ENCODE results near the gene SPINT2. TPM values are rescaled to one million over a fixed set of nuclear protein-coding genes. Genes with fewer than 3 reads are reported as not detected.
"Not testable (repeated sequence)": the region's sequence is repeated elsewhere in the genome, so short reads cannot be mapped to it uniquely, and the experiment has no call there.

SPINT2 gene
- total RNA-seq, 1 experiment from 2014 or later, result 442 TPM

- Histone ChIP-seq H3K4me2 (ENCODE audit: low read length) (peak overlapping the region; percentile 98), H3K4me3 (ENCODE audit: low read length) (peak overlapping the region; percentile 91), H2AFZ (ENCODE audit: low read length) (peak overlapping the region; percentile 96), H3F3A (ENCODE audit: low read length, unreplicated experiment) (no peaks in the 10 kb centered on the region), H3K27ac (ENCODE audit: low read length) (peak overlapping the region; percentile 64), H3K9me2 (replicated peaks; ENCODE audit: low read length) (no peaks in the 10 kb centered on the region), H3K9ac (ENCODE audit: low read length) (peak overlapping the region; percentile 72), H3K27me3 (ENCODE audit: low read length) (no peaks in the 10 kb centered on the region), H3K79me2 (ENCODE audit: low read length) (no peaks in the 10 kb centered on the region), H3K4me1 (ENCODE audit: insufficient read depth, low read length) (peaks cover 4% of the 10 kb centered on the region; the same call in 1 of the 2 replicates), H3K9me3 (ENCODE audit: low read length) (no peaks in the 10 kb centered on the region), H4K20me1 (ENCODE audit: low read length) (no peaks in the 10 kb centered on the region), H3K36me3 (ENCODE audit: low read depth, low read length) (no peaks in the 10 kb centered on the region)
- TF ChIP-seq, protein P1, sequence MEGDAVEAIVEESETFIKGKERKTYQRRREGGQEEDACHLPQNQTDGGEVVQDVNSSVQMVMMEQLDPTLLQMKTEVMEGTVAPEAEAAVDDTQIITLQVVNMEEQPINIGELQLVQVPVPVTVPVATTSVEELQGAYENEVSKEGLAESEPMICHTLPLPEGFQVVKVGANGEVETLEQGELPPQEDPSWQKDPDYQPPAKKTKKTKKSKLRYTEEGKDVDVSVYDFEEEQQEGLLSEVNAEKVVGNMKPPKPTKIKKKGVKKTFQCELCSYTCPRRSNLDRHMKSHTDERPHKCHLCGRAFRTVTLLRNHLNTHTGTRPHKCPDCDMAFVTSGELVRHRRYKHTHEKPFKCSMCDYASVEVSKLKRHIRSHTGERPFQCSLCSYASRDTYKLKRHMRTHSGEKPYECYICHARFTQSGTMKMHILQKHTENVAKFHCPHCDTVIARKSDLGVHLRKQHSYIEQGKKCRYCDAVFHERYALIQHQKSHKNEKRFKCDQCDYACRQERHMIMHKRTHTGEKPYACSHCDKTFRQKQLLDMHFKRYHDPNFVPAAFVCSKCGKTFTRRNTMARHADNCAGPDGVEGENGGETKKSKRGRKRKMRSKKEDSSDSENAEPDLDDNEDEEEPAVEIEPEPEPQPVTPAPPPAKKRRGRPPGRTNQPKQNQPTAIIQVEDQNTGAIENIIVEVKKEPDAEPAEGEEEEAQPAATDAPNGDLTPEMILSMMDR (conservative IDR thresholded peaks at IDR 0.05; ENCODE audit: low read depth, low read length), result no peak
- TF ChIP-seq EZH2phosphoT487 (IDR thresholded peaks at IDR 0.05; ENCODE audit: borderline replicate concordance, low read length) (no peak), EZH2 (IDR thresholded peaks at IDR 0.05; ENCODE audit: low read length, unreplicated experiment) (no peak)
- DNase-seq (peak; percentile 91), ATAC-seq (peak; percentile 65)
- POLR2A ChIA-PET (ENCODE audit: unreplicated experiment), result interaction anchor here (0.6 kb wide), 1 partner anchor 353 kb away, joined by 3 read pairs; no protein-coding TSS in a partner anchor
- CTCF ChIA-PET, result interaction anchor here (0.8 kb wide), 1 partner anchor 37 kb away, joined by 3 read pairs; the partner anchor contains the start of gene PSMD8
- intact Hi-C loops (cut with micrococcal nuclease), result loop anchor here (5.0 kb wide), 1 partner anchor 51 kb away; the partner anchor contains the start of genes GGN and SPRED3
- BruUV-seq (replicated peaks), result no TSS peak
These were observed 72.4 kb downstream of the SPINT2 start for GRCh38 chr19:38336638-38337359.

DNA sequence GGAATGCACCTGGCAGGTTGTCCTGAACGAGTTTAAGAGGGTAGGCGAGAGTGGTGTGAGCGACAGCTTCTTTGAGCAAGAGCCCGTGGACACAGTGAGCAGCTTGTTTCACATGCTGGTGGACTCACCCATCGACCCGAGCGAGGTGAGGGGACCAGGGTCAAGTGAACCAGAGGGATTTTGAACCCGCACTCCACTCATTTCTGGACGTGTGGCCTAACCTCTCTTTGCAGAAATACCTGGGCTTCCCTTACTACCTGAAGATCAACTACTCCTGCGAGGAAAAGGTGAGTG lies 72.9 kb downstream of the SPINT2 start:
- Histone ChIP-seq H3K9ac (ENCODE audit: low read length) (0 out of 2 replicates have a peak overlapping the region, but pooled peaks have one; percentile 27), H3K27me3 (ENCODE audit: low read length) (no peaks in the 10 kb centered on the region), H2AFZ (ENCODE audit: low read length) (peak overlapping the region; percentile 96), H3K9me2 (replicated peaks; ENCODE audit: low read length) (no peaks in the 10 kb centered on the region), H3K27ac (ENCODE audit: low read length) (no peak overlapping the region), H3K4me3 (ENCODE audit: low read length) (peak overlapping the region; percentile 91), H4K20me1 (ENCODE audit: low read length) (no peaks in the 10 kb centered on the region), H3K79me2 (ENCODE audit: low read length) (no peaks in the 10 kb centered on the region), H3K4me1 (ENCODE audit: insufficient read depth, low read length) (peaks cover 4% of the 10 kb centered on the region; the same call in 1 of the 2 replicates), H3F3A (ENCODE audit: low read length, unreplicated experiment) (no peaks in the 10 kb centered on the region), H3K9me3 (ENCODE audit: low read length) (no peaks in the 10 kb centered on the region), H3K4me2 (ENCODE audit: low read length) (peak overlapping the region; percentile 98), H3K36me3 (ENCODE audit: low read depth, low read length) (no peaks in the 10 kb centered on the region)
- DNase-seq (no peak), ATAC-seq (no peak)
- TF ChIP-seq, protein P1 (conservative IDR thresholded peaks at IDR 0.05; ENCODE audit: low read depth, low read length), result no peak
- TF ChIP-seq EZH2 (IDR thresholded peaks at IDR 0.05; ENCODE audit: low read length, unreplicated experiment) (no peak), EZH2phosphoT487 (IDR thresholded peaks at IDR 0.05; ENCODE audit: borderline replicate concordance, low read length) (no peak)
- intact Hi-C loops (cut with micrococcal nuclease), result loop anchor here (5.0 kb wide), 1 partner anchor 50 kb away; the partner anchor contains the start of genes GGN and SPRED3
- TSS peak; percentile 60 for BruUV-seq (replicated peaks)
- CTCF ChIA-PET, result interaction anchor here (0.8 kb wide), 1 partner anchor 37 kb away, joined by 3 read pairs; the partner anchor contains the start of gene PSMD8
- POLR2A ChIA-PET (ENCODE audit: unreplicated experiment), result interaction anchor here (0.6 kb wide), 1 partner anchor 353 kb away, joined by 3 read pairs; no protein-coding TSS in a partner anchor

GRCh38 chr19:38339011-38339410 lies 74.6 kb downstream of the SPINT2 start:
- DNase-seq; H3K79me2 ChIP-seq (ENCODE audit: low read length); H3K4me1 ChIP-seq (ENCODE audit: insufficient read depth, low read length); ATAC-seq; H3K4me3 ChIP-seq (ENCODE audit: low read length); H3K9me3 ChIP-seq (ENCODE audit: low read length); CTCF ChIA-PET; H3K27ac ChIP-seq (ENCODE audit: low read length); H4K20me1 ChIP-seq (ENCODE audit: low read length); H2AFZ ChIP-seq (ENCODE audit: low read length); H3K4me2 ChIP-seq (ENCODE audit: low read length); H3F3A ChIP-seq (ENCODE audit: low read length, unreplicated experiment); H3K36me3 ChIP-seq (ENCODE audit: low read depth, low read length); POLR2A ChIA-PET (ENCODE audit: unreplicated experiment); H3K9me2 ChIP-seq (replicated peaks; ENCODE audit: low read length); H3K27me3 ChIP-seq (ENCODE audit: low read length); H3K9ac ChIP-seq (ENCODE audit: low read length); BruUV-seq (replicated peaks): not testable (repeated sequence)
- intact Hi-C loops (cut with micrococcal nuclease), result loop anchor here (5.0 kb wide), 1 partner anchor 48 kb away; the partner anchor contains the start of genes GGN and SPRED3
